ENCODE results near the gene CR2. TPM values are rescaled to one million over a fixed set of nuclear protein-coding genes. Genes with fewer than 3 reads are reported as not detected.
"Not testable (repeated sequence)": the region's sequence is repeated elsewhere in the genome, so short reads cannot be mapped to it uniquely, and the experiment has no call there.

The CR2 gene
- polyA plus RNA-seq, 1 donor (not counting 4 experiments of a cell fraction or from before 2014, with no cell fraction given): not detected

- H3K36me3 ChIP-seq (ENCODE audit: control insufficient read depth in 2 of 2, extremely low read depth in 1 of 2, insufficient read depth in 2 of 2, low read length in 2 of 2): no peaks in the 10 kb centered on the region
- FAIRE-seq (no peak), DNase-seq (ENCODE audit: low read depth, low spot score) (no peak)
- no peak overlapping the region for H3K9ac ChIP-seq (ENCODE audit: control insufficient read depth, extremely low read depth, insufficient read depth, low read length)
- no peaks in the 10 kb centered on the region for H4K20me1 ChIP-seq (ENCODE audit: control insufficient read depth, extremely low read depth, insufficient read depth, low read length)
- H3K4me2 ChIP-seq (ENCODE audit: control insufficient read depth, extremely low read depth, insufficient read depth, low read depth, low read length): no peak overlapping the region
- H3K9me1 ChIP-seq (ENCODE audit: control insufficient read depth, extremely low read depth, insufficient read depth, low read length): no peaks in the 10 kb centered on the region
- H3K9me3 ChIP-seq (ENCODE audit: control insufficient read depth, low read depth, low read length): no peaks in the 10 kb centered on the region
- TF ChIP-seq EZH2 (IDR thresholded peaks at IDR 0.05; ENCODE audit: low read length) (no peak), CTCF (optimal IDR thresholded peaks at IDR 0.05 in 1 of 3, IDR thresholded peaks at IDR 0.05 in 1 of 3, conservative IDR thresholded peaks at IDR 0.05 in 1 of 3; ENCODE audit: extremely low read depth in 1 of 3, insufficient read depth in 2 of 3, low read length in 3 of 3) (no peak)
- no peaks in the 10 kb centered on the region for H3K27me3 ChIP-seq (ENCODE audit: control insufficient read depth, extremely low read depth, insufficient read depth, low read length)
- no peaks in the 10 kb centered on the region for H3K79me2 ChIP-seq (ENCODE audit: control insufficient read depth, insufficient read depth, low read length)
- dilution Hi-C loops (cut with MboI; ENCODE audit: extremely low pct_ligation_motif_present, low sequenced_read_pairs): no loop called here
- H3K4me3 ChIP-seq (ENCODE audit: control insufficient read depth in 2 of 3, extremely low read depth in 1 of 3, insufficient read depth in 2 of 3, low read depth in 1 of 3, low read length in 3 of 3): no peak overlapping the region
- no peak overlapping the region for H3K27ac ChIP-seq (ENCODE audit: control insufficient read depth, insufficient read depth, low read length)
- H3K4me1 ChIP-seq (ENCODE audit: control insufficient read depth, extremely low read depth, insufficient read depth, low read length): no peaks in the 10 kb centered on the region
- no peak overlapping the region for H2AFZ ChIP-seq (ENCODE audit: control insufficient read depth, low read length)
These were observed 65.6 kb downstream of the CR2 start for GRCh38 chr1:207519505-207520399.

GRCh38 chr1:207520400-207521345, 66.5 kb downstream of the CR2 start:
- dilution Hi-C loops (cut with MboI; ENCODE audit: extremely low pct_ligation_motif_present, low sequenced_read_pairs); FAIRE-seq; DNase-seq (ENCODE audit: low read depth, low spot score); H3K9me3 ChIP-seq (ENCODE audit: control insufficient read depth, low read depth, low read length); H3K36me3 ChIP-seq (ENCODE audit: control insufficient read depth in 2 of 2, extremely low read depth in 1 of 2, insufficient read depth in 2 of 2, low read length in 2 of 2); H3K27ac ChIP-seq (ENCODE audit: control insufficient read depth, insufficient read depth, low read length); H3K4me1 ChIP-seq (ENCODE audit: control insufficient read depth, extremely low read depth, insufficient read depth, low read length); H3K27me3 ChIP-seq (ENCODE audit: control insufficient read depth, extremely low read depth, insufficient read depth, low read length); H3K4me3 ChIP-seq (ENCODE audit: control insufficient read depth in 2 of 3, extremely low read depth in 1 of 3, insufficient read depth in 2 of 3, low read depth in 1 of 3, low read length in 3 of 3); H3K79me2 ChIP-seq (ENCODE audit: control insufficient read depth, insufficient read depth, low read length); H3K9ac ChIP-seq (ENCODE audit: control insufficient read depth, extremely low read depth, insufficient read depth, low read length); H4K20me1 ChIP-seq (ENCODE audit: control insufficient read depth, extremely low read depth, insufficient read depth, low read length); H3K9me1 ChIP-seq (ENCODE audit: control insufficient read depth, extremely low read depth, insufficient read depth, low read length); H2AFZ ChIP-seq (ENCODE audit: control insufficient read depth, low read length); H3K4me2 ChIP-seq (ENCODE audit: control insufficient read depth, extremely low read depth, insufficient read depth, low read depth, low read length): not testable (repeated sequence)

- DNase-seq (ENCODE audit: low read depth, low spot score); H3K9me3 ChIP-seq (ENCODE audit: control insufficient read depth, low read depth, low read length); H3K36me3 ChIP-seq (ENCODE audit: control insufficient read depth in 2 of 2, extremely low read depth in 1 of 2, insufficient read depth in 2 of 2, low read length in 2 of 2); H2AFZ ChIP-seq (ENCODE audit: control insufficient read depth, low read length); H3K4me1 ChIP-seq (ENCODE audit: control insufficient read depth, extremely low read depth, insufficient read depth, low read length); dilution Hi-C loops (cut with MboI; ENCODE audit: extremely low pct_ligation_motif_present, low sequenced_read_pairs); H3K27me3 ChIP-seq (ENCODE audit: control insufficient read depth, extremely low read depth, insufficient read depth, low read length); H3K9me1 ChIP-seq (ENCODE audit: control insufficient read depth, extremely low read depth, insufficient read depth, low read length); H3K79me2 ChIP-seq (ENCODE audit: control insufficient read depth, insufficient read depth, low read length); H3K4me3 ChIP-seq (ENCODE audit: control insufficient read depth in 2 of 3, extremely low read depth in 1 of 3, insufficient read depth in 2 of 3, low read depth in 1 of 3, low read length in 3 of 3); H4K20me1 ChIP-seq (ENCODE audit: control insufficient read depth, extremely low read depth, insufficient read depth, low read length); H3K9ac ChIP-seq (ENCODE audit: control insufficient read depth, extremely low read depth, insufficient read depth, low read length); FAIRE-seq; H3K4me2 ChIP-seq (ENCODE audit: control insufficient read depth, extremely low read depth, insufficient read depth, low read depth, low read length); H3K27ac ChIP-seq (ENCODE audit: control insufficient read depth, insufficient read depth, low read length): not testable (repeated sequence)
These were observed 71.1 kb downstream of the CR2 start for GRCh38 chr1:207525239-207525638.

GRCh38 chr1:207528401-207528800, 74.3 kb downstream of the CR2 start:
- DNase-seq (ENCODE audit: low read depth, low spot score); H3K27ac ChIP-seq (ENCODE audit: control insufficient read depth, insufficient read depth, low read length); FAIRE-seq; H3K79me2 ChIP-seq (ENCODE audit: control insufficient read depth, insufficient read depth, low read length); H3K4me1 ChIP-seq (ENCODE audit: control insufficient read depth, extremely low read depth, insufficient read depth, low read length); H3K4me2 ChIP-seq (ENCODE audit: control insufficient read depth, extremely low read depth, insufficient read depth, low read depth, low read length); H3K9me1 ChIP-seq (ENCODE audit: control insufficient read depth, extremely low read depth, insufficient read depth, low read length); dilution Hi-C loops (cut with MboI; ENCODE audit: extremely low pct_ligation_motif_present, low sequenced_read_pairs); H3K27me3 ChIP-seq (ENCODE audit: control insufficient read depth, extremely low read depth, insufficient read depth, low read length); H2AFZ ChIP-seq (ENCODE audit: control insufficient read depth, low read length); H3K9ac ChIP-seq (ENCODE audit: control insufficient read depth, extremely low read depth, insufficient read depth, low read length); H3K36me3 ChIP-seq (ENCODE audit: control insufficient read depth in 2 of 2, extremely low read depth in 1 of 2, insufficient read depth in 2 of 2, low read length in 2 of 2); H3K4me3 ChIP-seq (ENCODE audit: control insufficient read depth in 2 of 3, extremely low read depth in 1 of 3, insufficient read depth in 2 of 3, low read depth in 1 of 3, low read length in 3 of 3); H3K9me3 ChIP-seq (ENCODE audit: control insufficient read depth, low read depth, low read length); H4K20me1 ChIP-seq (ENCODE audit: control insufficient read depth, extremely low read depth, insufficient read depth, low read length): not testable (repeated sequence)

Measured in keratinocyte (primary cell).